Liver (tissue), 9 donors: ENCODE measurements around the gene TCF7L1. TPM values are rescaled to one million over a fixed set of nuclear protein-coding genes. Genes with fewer than 3 reads are reported as not detected.

ENCODE experiments used
- DNase-seq: peaks from one replicate; pipeline ENCODE4 v3.0.0-alpha.2; 2017; ENCODE audit warnings: low spot score
- H3K27ac ChIP-seq, 2 donors: one replicate each; pipeline ENCODE4 v1.7.0; 2013; ENCODE audit warnings: inconsistent platforms in 2 of 2, low read length in 2 of 2, control low read depth in 1 of 2, low read depth in 1 of 2, mild to moderate bottlenecking in 1 of 2
- H3K27me3 ChIP-seq, 4 donors: one replicate each; pipeline versions ENCODE4 v1.6.1 to v1.7.0; 2013; ENCODE audit warnings: low read length in 3 of 4, inconsistent platforms in 1 of 4, mild to moderate bottlenecking in 1 of 4, moderate library complexity in 1 of 4; ENCODE audit not compliant: control insufficient read depth in 4 of 4, insufficient read depth in 4 of 4
- H3K36me3 ChIP-seq, 4 donors: one replicate each; pipeline versions ENCODE4 v1.6.1 to v1.7.0; 2013; ENCODE audit warnings: low read length in 3 of 4, mild to moderate bottlenecking in 3 of 4, low read depth in 1 of 4, moderate library complexity in 1 of 4; ENCODE audit not compliant: control insufficient read depth in 4 of 4, insufficient read depth in 3 of 4
- H3K4me1 ChIP-seq, 4 donors: one replicate each; pipeline versions ENCODE4 v1.6.1 to v1.7.0; 2013; ENCODE audit warnings: low read length in 3 of 4, mild to moderate bottlenecking in 3 of 4, moderate library complexity in 1 of 4; ENCODE audit not compliant: control insufficient read depth in 4 of 4, insufficient read depth in 4 of 4
- H3K4me3 ChIP-seq, 3 donors: one replicate each; pipeline versions ENCODE4 v1.6.1 to v1.7.0; 2013; ENCODE audit warnings: low read length in 3 of 3, control low read depth in 1 of 3, low read depth in 1 of 3, mild to moderate bottlenecking in 1 of 3
- H3K9ac ChIP-seq, 2 donors: one replicate each; pipeline ENCODE4 v1.7.0; 2013; ENCODE audit warnings: low read length in 2 of 2, mild to moderate bottlenecking in 2 of 2, moderate library complexity in 2 of 2, control low read depth in 1 of 2, low read depth in 1 of 2
- H3K9me3 ChIP-seq, 4 donors: one replicate each; pipeline versions ENCODE4 v1.6.1 to v1.7.0; 2013; ENCODE audit warnings: low read length in 3 of 4; ENCODE audit not compliant: control insufficient read depth in 4 of 4
- EGR1 ChIP-seq, 2 donors: IDR thresholded peaks; 2 replicates each; pipeline ENCODE4 v1.6.1; 2016 to 2018; ENCODE audit warnings: antibody characterized with exemption in 2 of 2, low read depth in 2 of 2
- FOXA1 ChIP-seq: IDR thresholded peaks from 2 replicates; pipeline ENCODE4 v1.6.1; 2016; ENCODE audit warnings: antibody characterized with exemption
- FOXA2 ChIP-seq: IDR thresholded peaks from 2 replicates; pipeline ENCODE4 v1.6.1; 2016; ENCODE audit warnings: antibody characterized with exemption
- GABPA ChIP-seq, 2 donors: IDR thresholded peaks in 1 of 2; conservative IDR thresholded peaks in 1 of 2; 2 replicates each; pipeline ENCODE4 v1.6.1; 2016; ENCODE audit warnings: antibody characterized with exemption in 2 of 2, mild to moderate bottlenecking in 1 of 2, moderate library complexity in 1 of 2
- HNF4A ChIP-seq, 2 donors: conservative IDR thresholded peaks; 2 replicates each; pipeline ENCODE4 v1.6.1; 2016; ENCODE audit warnings: antibody characterized with exemption in 2 of 2, mild to moderate bottlenecking in 2 of 2
- HNF4G ChIP-seq: IDR thresholded peaks from 2 replicates; pipeline ENCODE4 v1.6.1; 2016; ENCODE audit warnings: antibody characterized with exemption
- JUND ChIP-seq, 2 donors: IDR thresholded peaks; 2 replicates each; pipeline ENCODE4 v1.6.1; 2016; ENCODE audit warnings: antibody characterized with exemption in 2 of 2
- MAX ChIP-seq: IDR thresholded peaks from 2 replicates; pipeline ENCODE4 v1.6.1; 2016; ENCODE audit warnings: antibody characterized with exemption
- NR2F2 ChIP-seq: IDR thresholded peaks from 2 replicates; pipeline ENCODE4 v1.6.1; 2016; ENCODE audit warnings: antibody characterized with exemption
- RXRA ChIP-seq, 2 donors: IDR thresholded peaks; 2 replicates each; pipeline ENCODE4 v1.6.1; 2017 to 2018; ENCODE audit warnings: antibody characterized with exemption in 2 of 2, mild to moderate bottlenecking in 1 of 2
- SP1 ChIP-seq: IDR thresholded peaks from 2 replicates; pipeline ENCODE4 v1.6.1; 2018; ENCODE audit warnings: antibody characterized with exemption, mild to moderate bottlenecking
- TAF1 ChIP-seq: conservative IDR thresholded peaks from 2 replicates; pipeline ENCODE4 v1.6.1; 2016; ENCODE audit warnings: antibody characterized with exemption, mild to moderate bottlenecking
- YY1 ChIP-seq: IDR thresholded peaks from 2 replicates; pipeline ENCODE4 v1.6.1; 2016; ENCODE audit warnings: antibody characterized with exemption, mild to moderate bottlenecking
- ZBTB33 ChIP-seq: IDR thresholded peaks from 2 replicates; pipeline ENCODE4 v1.6.1; 2016; ENCODE audit warnings: antibody characterized with exemption
- WGBS: extraction: QIAGEN DNeasy Blood & Tissue Kit; methylation state at CpG from one replicate; pipeline ENCODE4 v1.1.7; 2013; 5-methylcytosine and 5-hydroxymethylcytosine counted together
- polyA plus RNA-seq, 2 donors: library from polyadenylated mRNA; stranded (reverse) in 1 of 2; unstranded in 1 of 2; fragments of 200-250 nt in 1 of 2; fragments of >200 nt in 1 of 2; fragmentation: Nextera tagmentation in 1 of 2; extraction: Ambion mirVana in 1 of 2; gene quantifications; one replicate each; pipeline versions ENCODE4 v1.2.1 to v1.2.3, GENCODE V29; 2013 to 2015
- total RNA-seq, 2 donors: library from RNA; depleted of rRNA; stranded (reverse); fragments of >200 nt; gene quantifications; one replicate each; pipeline ENCODE4 v1.2.3, GENCODE V29; 2014
- TF ChIP-seq, protein P1 (sequence below): fragments of 150-350 bp; IDR thresholded peaks from 2 replicates; pipeline ENCODE4 v1.5.1; 2017; ENCODE audit warnings: improper control_type of control experiment, low read depth, low read length; ENCODE audit not compliant: missing input control
- TF ChIP-seq, protein P2 (sequence below): IDR thresholded peaks from 2 replicates; pipeline ENCODE4 v1.6.1; 2016; ENCODE audit warnings: antibody characterized with exemption
- donor health status: healthy.
- donor health status: healthy.
- donor health status: healthy.
- donor health status: healthy.
- donor health status: healthy.

The TCF7L1 gene
- total and polyA plus RNA-seq, 4 donors, result 1.6 to 6.0 (median 4.8) TPM

DNA sequence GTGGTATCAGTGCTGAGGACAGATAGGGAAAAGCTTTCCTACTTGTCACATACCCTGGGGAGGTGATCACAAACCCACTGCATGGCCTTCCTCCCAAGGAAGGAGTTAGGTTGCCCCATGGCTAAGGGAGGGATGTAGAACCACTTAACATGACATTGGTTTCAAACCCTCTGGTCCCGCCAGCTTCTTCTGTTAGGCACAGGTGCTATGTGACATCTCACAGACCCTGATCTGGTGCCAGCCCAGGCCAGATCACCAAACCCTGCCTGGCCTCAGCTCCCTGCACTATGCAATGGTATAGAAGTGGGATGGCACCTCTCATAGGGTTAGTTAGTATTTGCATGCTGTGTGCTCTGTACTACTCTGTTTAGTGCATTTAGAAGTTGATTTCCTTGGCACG, 58.0 kb downstream of the TCF7L1 start:
- peaks cover 0 to 2% (median 0%) of the 10 kb centered on the region in 4 donors for H3K4me1 ChIP-seq
- TF ChIP-seq, protein P1, sequence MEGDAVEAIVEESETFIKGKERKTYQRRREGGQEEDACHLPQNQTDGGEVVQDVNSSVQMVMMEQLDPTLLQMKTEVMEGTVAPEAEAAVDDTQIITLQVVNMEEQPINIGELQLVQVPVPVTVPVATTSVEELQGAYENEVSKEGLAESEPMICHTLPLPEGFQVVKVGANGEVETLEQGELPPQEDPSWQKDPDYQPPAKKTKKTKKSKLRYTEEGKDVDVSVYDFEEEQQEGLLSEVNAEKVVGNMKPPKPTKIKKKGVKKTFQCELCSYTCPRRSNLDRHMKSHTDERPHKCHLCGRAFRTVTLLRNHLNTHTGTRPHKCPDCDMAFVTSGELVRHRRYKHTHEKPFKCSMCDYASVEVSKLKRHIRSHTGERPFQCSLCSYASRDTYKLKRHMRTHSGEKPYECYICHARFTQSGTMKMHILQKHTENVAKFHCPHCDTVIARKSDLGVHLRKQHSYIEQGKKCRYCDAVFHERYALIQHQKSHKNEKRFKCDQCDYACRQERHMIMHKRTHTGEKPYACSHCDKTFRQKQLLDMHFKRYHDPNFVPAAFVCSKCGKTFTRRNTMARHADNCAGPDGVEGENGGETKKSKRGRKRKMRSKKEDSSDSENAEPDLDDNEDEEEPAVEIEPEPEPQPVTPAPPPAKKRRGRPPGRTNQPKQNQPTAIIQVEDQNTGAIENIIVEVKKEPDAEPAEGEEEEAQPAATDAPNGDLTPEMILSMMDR, result no peak
- TF ChIP-seq NR2F2, result no peak
- no peak for TF ChIP-seq FOXA1
- no peak for TF ChIP-seq SP1
- TF ChIP-seq TAF1, result no peak
- no peak for TF ChIP-seq YY1
- no peak for TF ChIP-seq JUND (IDR thresholded peaks at IDR 0.05)
- TF ChIP-seq, protein P2, sequence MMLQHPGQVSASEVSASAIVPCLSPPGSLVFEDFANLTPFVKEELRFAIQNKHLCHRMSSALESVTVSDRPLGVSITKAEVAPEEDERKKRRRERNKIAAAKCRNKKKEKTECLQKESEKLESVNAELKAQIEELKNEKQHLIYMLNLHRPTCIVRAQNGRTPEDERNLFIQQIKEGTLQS, result no peak
- TF ChIP-seq RXRA (IDR thresholded peaks at IDR 0.05), result no peak
- H3K9me3 ChIP-seq, result no peaks in the 10 kb centered on the region
- H3K9ac ChIP-seq, result no peak overlapping the region
- 88% methylated on average over 2 of the region's 2 CpGs for WGBS
- no peak overlapping the region for H3K4me3 ChIP-seq
- no peak for DNase-seq
- H3K27me3 ChIP-seq, result no peaks in the 10 kb centered on the region
- no peak overlapping the region for H3K27ac ChIP-seq
- H3K36me3 ChIP-seq, result no peaks in the 10 kb centered on the region

GRCh38 chr2:85194780-85195480, 61.7 kb downstream of the TCF7L1 start:
- no peak for TF ChIP-seq YY1
- no peak for TF ChIP-seq FOXA2
- TF ChIP-seq, protein P1, result no peak
- no peak for TF ChIP-seq GABPA (IDR thresholded peaks at IDR 0.05 in 1 of 2, conservative IDR thresholded peaks at IDR 0.05 in 1 of 2)
- TF ChIP-seq SP1, result no peak
- TF ChIP-seq JUND (IDR thresholded peaks at IDR 0.05), result no peak
- no peak for TF ChIP-seq HNF4A (conservative IDR thresholded peaks at IDR 0.05)
- no peak for TF ChIP-seq NR2F2
- TF ChIP-seq ZBTB33, result no peak
- TF ChIP-seq EGR1 (IDR thresholded peaks at IDR 0.05; ENCODE audit: low read depth in 2 of 2), result no peak
- TF ChIP-seq HNF4G, result no peak
- no peak for TF ChIP-seq MAX
- TF ChIP-seq, protein P2, result no peak
- H3K27ac ChIP-seq, result no peak overlapping the region
- no peaks in the 10 kb centered on the region for H3K36me3 ChIP-seq
- H3K27me3 ChIP-seq, result no peaks in the 10 kb centered on the region
- peaks cover 0 to 2% (median 0%) of the 10 kb centered on the region in 4 donors for H3K4me1 ChIP-seq
- WGBS, result 84% methylated on average over 8 of the region's 8 CpGs
- DNase-seq, result no peak
- H3K9ac ChIP-seq, result no peak overlapping the region
- H3K9me3 ChIP-seq, result no peaks in the 10 kb centered on the region
- no peak overlapping the region for H3K4me3 ChIP-seq
